ENCODE measurements around the gene ATP1A1.

ATP1A1 gene

DNA sequence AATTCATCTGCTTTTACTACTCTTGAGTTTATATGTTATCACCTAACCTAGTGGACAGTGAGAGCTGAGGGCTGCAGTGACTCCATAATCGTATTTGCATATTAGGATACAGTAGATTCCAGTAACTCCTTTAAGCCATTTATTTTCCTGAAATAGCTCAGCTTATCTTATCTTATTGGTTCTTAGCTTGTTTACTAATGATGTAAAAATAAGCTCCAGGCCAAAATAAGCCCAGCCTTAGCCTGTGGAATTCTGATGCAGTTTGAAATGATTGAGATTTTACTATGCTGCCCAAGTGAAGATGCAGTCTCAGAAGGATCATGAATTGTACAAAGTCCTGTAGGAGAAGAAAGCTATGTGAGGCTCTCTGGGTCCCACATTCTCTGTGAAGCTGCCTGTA lies 18.1 kb downstream of the ATP1A1 start:
- no peak for DNase-seq (ENCODE audit: low read depth)

DNA sequence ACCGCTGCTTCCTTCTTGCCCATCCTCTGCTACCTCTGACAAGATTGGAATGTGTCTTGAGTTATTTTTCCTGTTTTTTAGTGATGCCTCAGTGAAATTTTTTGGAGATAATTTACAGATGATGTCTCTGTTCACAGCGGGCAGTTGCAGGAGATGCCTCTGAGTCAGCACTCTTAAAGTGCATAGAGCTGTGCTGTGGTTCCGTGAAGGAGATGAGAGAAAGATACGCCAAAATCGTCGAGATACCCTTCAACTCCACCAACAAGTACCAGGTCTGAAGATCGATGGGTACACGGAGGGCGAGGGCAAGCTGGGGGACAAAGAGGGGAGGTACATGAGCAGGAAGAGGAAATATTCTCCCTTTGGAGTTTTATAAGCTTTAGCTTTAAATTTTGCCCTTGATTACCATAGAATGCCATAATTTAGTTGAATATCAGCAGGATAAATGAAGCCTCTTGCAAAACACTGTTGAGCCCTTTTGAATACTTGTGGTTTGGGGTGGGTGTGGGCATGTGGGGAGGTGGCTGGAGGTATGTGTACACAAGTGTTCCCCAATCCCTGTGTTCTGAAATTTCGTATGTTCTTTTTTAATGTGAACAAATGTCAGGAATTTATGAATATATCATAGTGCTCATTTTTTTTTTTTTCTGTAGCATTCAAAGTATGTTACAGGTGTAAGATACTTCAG lies 19.8 kb downstream of the ATP1A1 start:
- DNase-seq (ENCODE audit: low read depth) = no peak

DNA sequence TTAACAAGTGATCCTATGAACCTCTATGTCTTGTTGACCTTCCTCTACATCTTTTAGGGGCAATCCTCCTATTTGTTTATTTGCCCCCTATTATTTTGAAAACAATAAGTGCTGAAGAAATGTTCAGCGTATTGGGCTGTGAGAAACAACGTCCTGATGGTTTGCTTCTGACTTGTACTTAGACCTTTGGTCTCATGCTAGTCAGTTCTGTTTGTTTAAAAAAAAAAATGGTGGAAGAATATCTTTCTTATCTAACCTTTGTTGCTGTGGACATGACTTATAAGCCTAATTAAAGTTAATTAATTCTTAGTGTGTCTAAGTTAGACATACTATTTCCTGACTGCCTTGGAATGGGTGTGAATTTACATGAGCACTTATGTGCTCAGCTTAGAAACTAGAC lies 20.7 kb downstream of the ATP1A1 start:
- no peak for DNase-seq (ENCODE audit: low read depth)

DNA sequence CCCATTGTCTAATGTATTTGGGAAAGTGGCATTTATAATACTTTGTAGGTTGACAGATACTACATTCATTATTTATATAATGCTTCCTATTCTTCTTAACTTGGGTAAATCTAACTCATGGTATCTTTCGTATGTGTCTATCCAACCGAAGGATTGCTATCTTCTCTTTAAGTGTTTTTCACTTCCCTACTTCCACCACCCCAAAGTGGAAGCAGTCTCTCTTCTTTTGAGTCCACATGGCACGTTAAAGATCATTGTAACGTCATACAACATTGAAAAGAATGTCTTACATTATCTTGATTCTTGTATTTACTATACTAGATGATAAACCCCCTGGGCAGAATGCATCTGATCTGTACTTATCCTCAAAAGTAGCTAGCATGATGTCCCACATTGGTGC lies 21.2 kb downstream of the ATP1A1 start:
- no peak for DNase-seq (ENCODE audit: low read depth)

DNA sequence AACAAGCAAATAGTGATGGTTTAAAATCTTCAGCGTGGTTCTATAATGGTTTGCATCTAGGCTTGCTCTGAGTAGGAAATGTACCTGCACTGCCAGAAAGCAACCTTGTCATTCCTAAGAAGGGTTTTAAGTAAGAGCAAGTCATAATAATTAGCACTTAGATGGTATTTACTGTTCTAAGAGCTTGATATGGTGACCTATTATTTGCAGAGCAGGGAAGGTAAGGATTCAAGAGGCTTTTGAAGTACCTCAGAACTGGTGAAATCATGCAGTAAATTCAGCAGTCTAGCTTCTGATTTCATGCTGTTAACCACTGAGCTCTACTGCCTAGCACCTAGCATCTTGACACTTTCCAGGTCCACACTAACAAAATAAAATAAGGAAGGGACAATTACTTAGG lies 23.7 kb downstream of the ATP1A1 start:
- DNase-seq (ENCODE audit: low read depth) = no peak

DNA sequence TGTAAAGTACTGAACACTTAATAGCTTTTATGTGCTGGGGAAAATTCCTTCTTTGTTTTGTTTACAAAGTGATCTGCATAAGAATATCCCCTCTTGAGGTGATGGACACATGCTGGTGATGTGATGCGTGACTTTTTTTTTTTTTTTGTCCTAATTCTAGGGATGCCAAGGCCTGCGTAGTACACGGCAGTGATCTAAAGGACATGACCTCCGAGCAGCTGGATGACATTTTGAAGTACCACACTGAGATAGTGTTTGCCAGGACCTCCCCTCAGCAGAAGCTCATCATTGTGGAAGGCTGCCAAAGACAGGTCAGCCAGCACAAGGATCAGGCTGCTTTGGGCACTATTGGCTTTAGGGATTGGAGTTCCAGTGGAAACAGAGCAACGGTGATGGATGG lies 24.7 kb downstream of the ATP1A1 start:
- no peak for DNase-seq (ENCODE audit: low read depth)

DNA sequence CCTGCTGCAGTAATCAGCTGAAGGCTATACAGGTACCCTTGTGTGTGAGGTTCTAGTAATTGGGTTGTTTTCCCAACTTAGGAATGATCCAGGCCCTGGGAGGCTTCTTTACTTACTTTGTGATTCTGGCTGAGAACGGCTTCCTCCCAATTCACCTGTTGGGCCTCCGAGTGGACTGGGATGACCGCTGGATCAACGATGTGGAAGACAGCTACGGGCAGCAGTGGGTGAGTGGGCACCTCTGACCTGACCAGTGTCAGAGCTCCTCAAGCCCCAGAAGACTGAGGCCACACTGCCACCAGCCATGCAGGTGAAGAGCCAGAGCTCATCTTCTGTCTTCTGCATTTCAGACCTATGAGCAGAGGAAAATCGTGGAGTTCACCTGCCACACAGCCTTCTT lies 27.7 kb downstream of the ATP1A1 start:
- no peak for DNase-seq (ENCODE audit: low read depth)

DNA sequence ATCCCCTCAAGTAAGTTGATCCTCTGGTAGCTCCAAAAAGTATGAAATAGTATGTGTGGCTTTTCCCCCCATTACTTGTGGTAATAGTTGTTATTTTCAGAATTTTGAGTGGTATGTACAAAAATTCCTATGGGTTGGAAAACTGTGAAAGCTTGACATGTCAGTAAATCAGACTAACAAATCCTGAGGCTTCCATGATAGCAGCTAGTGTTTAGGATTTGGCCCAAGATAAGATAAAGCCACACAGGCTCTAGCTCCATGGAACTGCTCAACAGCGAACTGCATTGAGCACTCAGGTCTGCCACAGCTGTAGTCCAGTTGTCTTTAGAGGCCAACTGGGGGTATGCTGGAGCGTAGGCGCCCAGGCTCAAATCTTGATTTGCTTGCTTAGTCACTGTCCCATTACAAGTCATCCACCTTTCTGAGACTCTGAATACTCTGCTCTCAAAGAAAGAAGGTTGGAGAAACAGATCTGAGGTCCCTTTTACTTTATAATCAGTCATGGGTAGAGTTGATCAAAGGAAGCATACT lies 28.7 kb downstream of the ATP1A1 start:
- DNase-seq (ENCODE audit: low read depth) = no peak

DNA sequence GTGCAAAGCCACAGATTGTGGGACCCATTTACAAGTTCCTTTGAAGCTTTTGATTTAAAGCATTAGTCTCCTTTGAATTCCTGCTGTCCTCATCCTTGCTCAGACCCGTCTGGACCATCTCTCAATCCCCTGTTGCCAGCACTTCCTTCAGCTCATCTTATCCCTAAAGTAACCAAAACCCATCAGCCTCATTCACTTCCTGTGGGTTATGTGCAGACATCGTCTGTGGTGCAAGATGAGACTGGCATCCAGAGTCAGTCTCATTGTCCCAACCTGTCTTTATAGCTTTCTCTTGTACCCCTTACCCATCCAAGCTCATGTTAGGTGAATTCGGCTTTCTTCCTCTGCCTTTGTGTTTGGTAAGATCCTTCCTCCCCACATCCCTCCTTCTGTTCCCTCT lies 29.3 kb downstream of the ATP1A1 start:
- DNase-seq (ENCODE audit: low read depth) = no peak

DNA sequence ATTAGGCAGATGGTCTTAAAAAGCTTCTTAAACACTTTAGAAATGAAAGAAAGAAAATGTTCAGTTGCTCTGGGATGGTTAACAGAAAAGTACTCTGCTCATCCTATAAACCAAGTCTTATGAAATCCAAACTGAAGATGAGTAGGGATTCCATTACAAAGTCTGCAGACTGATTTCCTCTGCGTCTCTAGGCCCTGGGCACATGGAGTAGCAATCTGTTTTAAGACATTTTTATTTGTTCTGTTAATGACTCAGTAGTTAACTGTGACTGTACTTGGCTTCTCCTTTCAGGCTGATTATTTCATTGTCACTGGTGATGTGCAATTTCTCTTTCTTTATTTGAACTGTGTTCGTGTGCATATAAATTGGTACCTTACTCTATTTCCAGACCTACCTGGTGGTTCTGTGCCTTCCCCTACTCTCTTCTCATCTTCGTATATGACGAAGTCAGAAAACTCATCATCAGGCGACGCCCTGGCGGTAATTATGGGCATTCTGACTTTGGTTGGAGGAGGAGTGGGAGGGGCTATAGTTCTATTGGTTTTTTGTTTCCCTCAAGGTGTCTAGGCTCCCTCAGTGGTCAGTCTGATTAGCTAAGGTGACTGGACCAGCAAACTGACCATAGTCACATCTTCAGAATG lies 30.6 kb downstream of the ATP1A1 start:
- no peak for DNase-seq (ENCODE audit: low read depth)

DNA sequence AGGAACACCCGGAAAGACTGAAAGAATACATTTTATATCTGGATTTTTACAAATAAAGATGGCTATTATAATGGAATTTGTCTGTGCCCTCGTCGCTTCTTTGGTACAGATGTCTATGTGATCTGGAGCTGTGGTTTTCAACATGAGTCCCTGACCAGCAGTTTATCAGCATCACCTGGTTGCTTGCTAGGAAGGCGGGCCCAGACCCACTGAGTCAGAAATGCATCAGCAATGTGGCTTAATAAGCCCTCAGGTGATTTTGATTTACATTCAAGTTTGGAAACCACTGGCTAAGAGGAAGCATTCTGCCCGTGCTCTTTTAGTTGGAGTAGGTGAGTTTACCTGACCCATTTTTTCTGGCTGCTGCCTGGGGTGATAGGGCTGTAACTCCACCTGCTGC lies 31.7 kb downstream of the ATP1A1 start:
- DNase-seq (ENCODE audit: low read depth) = no peak

DNA sequence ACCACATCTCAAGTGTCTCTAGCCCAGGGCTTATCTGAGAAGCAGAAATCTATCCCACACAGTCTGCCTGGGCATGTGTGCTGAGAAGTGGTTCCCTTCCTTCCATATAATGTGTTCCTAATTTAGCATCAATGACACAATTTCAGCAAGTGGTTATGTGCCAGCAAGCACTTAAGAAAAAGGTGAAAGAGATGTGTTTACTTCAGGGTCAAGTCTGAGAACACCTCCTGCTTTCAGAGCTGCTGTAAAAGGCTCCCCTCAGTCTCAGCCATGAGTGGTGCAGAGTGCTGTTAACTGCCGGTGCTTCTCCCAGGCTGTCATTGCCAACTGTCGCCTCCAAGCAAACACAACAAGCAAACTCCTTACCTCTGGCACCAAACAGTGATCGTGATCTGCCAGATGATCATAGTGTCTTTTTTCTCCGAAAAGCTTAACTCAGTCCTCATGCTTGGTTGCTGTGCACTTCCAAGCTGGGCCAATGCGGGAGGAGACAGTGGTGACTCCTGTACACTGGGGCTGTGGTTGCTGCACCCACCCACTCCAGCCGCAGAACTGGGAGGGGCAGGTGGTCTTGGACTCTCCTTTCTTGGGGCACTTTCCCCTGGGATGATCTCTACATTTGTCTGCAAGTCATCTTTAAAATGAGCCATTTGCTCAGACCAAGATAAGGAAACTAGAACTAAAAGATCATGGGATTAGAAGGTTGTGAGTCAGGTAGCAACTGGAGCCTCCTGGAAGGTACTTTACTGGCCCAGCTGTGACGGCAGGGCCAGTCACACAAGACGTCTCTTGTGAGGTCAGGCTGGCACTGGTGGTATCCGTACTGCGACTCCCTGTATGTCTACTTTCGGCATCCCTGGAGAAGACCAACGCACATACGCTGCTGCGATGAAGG lies 32.4 kb downstream of the ATP1A1 start:
- no peak for DNase-seq (ENCODE audit: low read depth)

DNA sequence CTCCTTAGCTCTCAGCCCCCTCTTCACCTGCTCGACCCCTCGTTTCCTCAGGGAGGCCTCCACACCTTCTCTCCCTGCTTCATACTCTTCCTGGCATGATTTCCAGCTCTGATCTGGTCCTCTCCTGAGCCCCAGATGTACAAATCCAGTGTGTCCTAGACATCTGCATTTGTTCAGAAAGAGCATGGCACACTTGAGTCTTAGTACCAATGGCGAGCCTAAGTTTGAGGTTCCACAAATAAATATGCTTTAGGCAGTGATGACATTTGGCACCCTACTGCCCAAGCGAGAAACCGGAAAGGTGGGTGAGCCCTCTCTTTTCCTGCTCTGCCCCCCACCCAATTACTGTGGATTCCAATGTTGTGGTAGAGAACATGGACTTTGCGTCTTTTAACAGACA lies 34.0 kb downstream of the ATP1A1 start:
- DNase-seq (ENCODE audit: low read depth) = no peak

DNA sequence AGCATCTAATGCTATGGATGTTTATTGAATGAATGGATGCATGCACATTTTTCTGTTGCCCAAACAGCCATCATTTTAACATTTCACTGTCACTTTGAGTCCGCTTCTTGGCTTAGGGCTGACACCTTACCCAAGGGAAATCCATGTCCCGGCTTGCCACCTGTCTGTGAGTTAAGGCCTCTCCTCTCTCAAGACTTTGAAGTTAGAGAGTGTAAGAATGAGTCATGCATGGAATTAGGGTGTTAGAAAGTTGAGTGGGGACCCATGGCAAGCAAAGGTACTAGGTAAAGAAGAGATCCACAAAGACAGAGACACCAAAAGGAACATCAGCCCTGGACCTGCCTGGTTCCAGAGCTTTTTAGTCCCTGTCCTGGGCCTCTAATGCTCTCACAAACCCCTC lies 35.1 kb downstream of the ATP1A1 start:
- DNase-seq (ENCODE audit: low read depth) = no peak

DNA sequence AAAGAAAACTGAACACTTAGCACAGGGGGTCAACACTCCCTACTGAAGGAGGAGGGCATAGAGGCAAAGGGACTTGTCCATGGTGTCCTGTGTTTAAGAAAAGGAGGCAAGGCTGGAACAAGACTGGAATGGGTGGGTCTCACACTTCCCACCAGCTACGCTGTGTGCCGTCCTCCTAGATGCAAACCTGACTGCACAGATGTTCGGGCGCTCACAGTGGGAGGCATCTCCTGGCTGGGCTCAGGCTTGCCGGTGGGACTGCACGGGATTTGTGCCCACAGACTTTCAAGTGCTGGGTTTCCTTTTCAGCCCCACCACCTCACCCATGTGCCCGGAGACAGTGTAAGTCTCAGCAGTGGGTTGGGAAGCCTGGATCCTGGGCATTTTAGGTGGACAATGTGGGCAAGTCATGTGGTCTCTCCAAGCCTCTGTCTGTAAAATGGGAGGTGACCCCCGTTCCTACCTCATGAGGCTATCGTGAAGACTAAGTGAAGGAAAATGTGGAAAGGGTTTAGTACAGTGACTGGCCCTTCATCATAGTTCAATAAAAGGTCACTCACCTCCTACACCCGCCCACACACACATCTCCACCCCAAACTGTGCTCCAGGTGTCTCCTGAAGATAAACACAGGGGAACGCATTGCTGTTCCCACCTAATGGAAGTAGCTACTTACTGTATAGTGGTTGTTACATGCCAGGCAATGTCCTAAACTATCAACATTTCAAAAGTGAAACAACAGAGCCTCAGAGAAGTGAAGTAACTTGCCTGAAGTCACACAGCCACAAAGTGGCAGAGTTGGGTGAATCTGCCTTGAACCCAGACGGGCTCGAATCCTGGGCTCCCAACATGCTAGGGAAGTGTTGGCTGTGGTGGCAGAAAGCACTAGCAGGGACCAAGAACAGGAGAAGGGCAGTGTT lies 36.0 kb downstream of the ATP1A1 start:
- no peak for DNase-seq (ENCODE audit: low read depth)

DNA sequence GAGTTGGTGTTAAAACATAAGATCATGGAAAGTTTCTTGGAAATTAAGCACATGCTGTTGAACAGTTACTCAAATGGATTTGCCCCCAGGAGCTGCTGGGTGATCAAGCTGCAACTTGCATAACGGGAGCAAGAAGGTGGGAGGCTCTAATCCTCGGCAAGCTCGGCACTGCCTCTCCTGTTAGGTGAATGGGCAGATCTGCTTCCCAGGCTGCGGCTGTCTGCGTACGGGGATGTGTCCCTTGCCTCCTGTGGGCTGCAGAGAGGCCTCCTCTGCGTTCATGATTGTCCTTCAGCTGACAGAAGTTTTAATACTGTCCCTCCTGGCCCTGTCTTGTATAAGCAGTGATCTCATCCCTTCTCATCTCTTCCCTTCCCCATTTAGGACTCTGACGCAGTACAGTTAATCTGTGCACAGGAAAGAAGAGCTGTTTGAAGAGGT lies 36.7 kb downstream of the ATP1A1 start:
- DNase-seq (ENCODE audit: low read depth) = no peak

DNA sequence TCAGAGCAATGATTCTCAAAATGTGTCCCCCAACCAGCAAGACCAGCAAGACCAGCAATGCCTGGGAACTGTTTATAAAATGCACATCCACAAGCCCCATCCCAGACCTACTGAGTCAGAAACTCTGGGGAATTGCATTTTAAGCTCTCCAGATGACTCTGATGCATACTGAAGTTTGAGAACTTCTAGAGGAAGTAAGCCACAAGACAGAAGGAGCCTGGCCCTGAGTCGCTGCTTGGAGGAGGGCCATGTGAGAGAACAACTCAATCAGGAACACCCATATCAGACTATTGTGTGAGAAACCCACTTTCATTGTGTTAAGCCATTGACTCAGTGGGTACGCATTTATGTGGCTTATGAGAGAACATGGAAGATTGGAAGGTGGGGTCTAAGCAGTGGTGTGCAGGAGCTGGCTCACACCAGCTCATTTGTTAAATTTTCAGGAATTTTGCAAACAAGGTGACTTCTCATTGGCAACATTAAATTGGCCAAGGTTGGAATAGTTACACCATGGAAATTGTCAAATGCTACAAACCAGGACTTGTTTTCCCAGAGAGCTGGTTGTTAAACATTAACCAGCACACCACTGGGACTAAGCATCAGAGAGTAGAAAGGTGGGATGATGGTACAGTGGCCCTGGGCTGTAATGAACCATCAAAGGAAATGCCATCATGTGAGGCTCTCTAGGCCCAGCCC lies 38.9 kb downstream of the ATP1A1 start:
- no peak for DNase-seq (ENCODE audit: low read depth)

DNA sequence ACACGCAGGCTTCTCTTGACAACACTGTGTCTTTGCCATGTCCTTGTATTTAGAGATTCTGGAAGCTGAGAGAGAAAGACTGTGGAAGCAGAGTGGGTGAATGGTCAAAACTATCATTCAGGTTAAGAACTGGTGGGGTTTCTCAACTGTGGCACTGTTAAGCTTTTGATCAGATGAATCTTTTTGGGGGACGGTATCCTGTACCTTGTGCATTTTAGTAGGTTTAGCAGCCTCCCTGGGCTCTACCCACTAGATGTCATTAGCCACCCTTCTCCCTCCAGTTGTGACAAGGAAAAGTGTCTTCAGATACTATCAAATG lies 39.4 kb downstream of the ATP1A1 start:
- no peak for DNase-seq (ENCODE audit: low read depth)

DNA sequence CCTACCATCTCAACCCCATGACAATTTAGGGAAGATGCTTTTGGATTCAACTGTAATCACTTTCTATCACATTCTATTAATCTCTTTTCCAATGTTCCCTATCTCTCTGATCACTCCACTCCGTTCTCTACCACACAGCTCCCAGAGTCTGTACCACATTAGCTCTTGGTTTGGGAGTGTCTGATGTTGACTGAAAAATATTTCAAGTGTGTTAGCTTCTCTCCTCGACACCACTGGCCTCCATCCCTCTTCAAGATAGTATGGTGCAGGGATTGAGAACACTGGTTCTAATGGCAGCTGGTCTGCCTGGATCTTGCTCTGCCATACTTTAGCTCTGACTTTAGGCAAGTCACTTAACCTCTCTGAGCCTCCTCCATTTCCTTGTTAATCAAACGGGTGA lies 39.9 kb downstream of the ATP1A1 start:
- DNase-seq (ENCODE audit: low read depth) = no peak

DNA sequence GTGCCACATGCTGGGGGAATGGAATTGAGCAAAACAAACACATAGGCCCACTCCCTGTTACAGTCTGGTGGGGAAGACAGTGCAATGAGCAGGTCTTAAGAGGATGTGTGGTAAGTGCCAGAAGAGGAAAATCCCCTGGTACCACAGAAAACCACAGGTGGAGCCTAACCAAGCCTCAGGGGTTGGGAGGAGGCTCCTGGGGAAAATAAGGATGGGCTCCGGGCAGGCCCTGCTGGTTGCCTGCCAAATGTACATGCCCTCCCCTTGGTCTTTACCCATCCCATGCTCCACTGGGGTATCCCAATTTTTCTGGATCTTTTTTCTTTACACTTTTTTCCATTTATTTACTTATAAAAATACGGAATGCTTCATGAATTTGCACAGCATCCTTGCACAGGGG lies 40.4 kb downstream of the ATP1A1 start:
- no peak for DNase-seq (ENCODE audit: low read depth)

DNA sequence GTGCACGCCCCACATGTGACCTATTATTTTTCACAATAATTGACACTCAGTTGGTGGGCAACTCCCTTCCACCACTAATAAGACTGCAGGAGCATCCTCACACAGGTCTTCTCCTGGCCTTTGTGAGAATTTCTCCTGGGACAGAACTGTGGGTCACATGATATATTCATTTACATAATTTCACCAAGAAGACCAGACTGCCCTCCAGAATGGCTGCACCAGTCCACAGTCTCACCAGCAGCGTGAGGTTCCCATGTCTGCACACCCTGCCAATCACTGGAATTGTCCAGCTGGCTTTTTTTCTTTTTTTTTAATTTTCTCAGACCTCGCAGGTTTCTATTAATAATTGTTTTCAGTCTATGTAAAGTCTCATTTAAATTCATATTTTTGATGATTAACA lies 41.3 kb downstream of the ATP1A1 start:
- no peak for DNase-seq (ENCODE audit: low read depth)

Data from activated T-helper 1 cell treated with Interleukin-2 at 50 U/mL for 16 hours (primary cell).